ENCODE results near the gene GDPD4. TPM values are rescaled to one million over a fixed set of nuclear protein-coding genes. Genes with fewer than 3 reads are reported as not detected.

GDPD4 gene
- polyA plus RNA-seq, 1 experiment: not detected

DNA sequence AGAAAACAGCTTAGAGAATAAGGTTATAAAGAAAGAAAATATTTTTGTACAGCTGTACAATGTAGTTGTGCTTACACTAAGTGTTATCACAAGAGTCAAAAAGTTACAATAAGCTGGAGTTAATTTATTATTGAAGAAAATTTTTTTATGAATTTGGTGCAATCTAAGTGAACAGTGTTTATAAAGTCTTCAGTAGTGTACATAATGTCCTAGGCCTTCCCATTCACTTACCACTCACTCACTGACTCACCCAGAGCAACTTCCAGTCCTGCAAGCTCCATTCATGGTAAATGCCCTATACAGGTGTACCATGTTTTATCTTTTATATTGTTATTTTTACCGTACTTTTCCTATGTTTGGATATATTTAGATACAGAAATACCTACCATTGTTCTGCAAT is 34.7 kb downstream of the GDPD4 start:
- POLR2A ChIA-PET: no interaction called here
- no peak overlapping the region for H3K27ac ChIP-seq (ENCODE audit: low read depth, low read length)
- H3K27me3 ChIP-seq (ENCODE audit: control insufficient read depth, insufficient read depth, low read length): no peaks in the 10 kb centered on the region
- DNase-seq (ENCODE audit: low read depth, low spot score): no peak
- TF ChIP-seq, protein P1, sequence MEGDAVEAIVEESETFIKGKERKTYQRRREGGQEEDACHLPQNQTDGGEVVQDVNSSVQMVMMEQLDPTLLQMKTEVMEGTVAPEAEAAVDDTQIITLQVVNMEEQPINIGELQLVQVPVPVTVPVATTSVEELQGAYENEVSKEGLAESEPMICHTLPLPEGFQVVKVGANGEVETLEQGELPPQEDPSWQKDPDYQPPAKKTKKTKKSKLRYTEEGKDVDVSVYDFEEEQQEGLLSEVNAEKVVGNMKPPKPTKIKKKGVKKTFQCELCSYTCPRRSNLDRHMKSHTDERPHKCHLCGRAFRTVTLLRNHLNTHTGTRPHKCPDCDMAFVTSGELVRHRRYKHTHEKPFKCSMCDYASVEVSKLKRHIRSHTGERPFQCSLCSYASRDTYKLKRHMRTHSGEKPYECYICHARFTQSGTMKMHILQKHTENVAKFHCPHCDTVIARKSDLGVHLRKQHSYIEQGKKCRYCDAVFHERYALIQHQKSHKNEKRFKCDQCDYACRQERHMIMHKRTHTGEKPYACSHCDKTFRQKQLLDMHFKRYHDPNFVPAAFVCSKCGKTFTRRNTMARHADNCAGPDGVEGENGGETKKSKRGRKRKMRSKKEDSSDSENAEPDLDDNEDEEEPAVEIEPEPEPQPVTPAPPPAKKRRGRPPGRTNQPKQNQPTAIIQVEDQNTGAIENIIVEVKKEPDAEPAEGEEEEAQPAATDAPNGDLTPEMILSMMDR (IDR thresholded peaks at IDR 0.05; ENCODE audit: low read depth, low read length): no peak
- H3K4me3 ChIP-seq (ENCODE audit: low read depth, low read length): no peak overlapping the region
- CTCF ChIA-PET: interaction anchor here (1.3 kb wide), 1 partner anchor 282 kb away, joined by 3 read pairs; no protein-coding TSS in a partner anchor
- no peaks in the 10 kb centered on the region for H3K9me3 ChIP-seq (ENCODE audit: control insufficient read depth, insufficient read depth, low read length)

DNA sequence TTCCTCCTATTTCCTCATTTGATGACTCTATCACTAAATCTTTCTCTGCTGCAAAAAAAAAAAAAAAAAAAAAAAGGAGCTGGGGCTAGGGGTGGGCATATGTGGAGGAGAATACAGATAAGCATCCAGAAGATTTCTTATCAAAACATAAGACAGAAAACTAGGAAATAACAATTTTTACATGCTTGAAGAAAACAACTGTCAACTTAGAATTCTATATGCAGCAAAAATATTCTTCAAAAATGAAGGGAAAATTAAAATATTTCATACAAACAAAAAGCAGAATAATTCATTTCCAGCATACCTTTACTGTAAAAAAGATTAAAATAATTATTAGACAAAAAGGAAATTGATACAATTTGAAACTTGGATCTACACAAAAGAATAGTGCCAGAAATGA is 38.7 kb downstream of the GDPD4 start:
- ChIA-PET POLR2A (no interaction called here), CTCF (no interaction called here)
- no peak overlapping the region for H3K4me3 ChIP-seq (ENCODE audit: low read depth, low read length)
- H3K9me3 ChIP-seq (ENCODE audit: control insufficient read depth, insufficient read depth, low read length): no peaks in the 10 kb centered on the region
- H3K27me3 ChIP-seq (ENCODE audit: control insufficient read depth, insufficient read depth, low read length): no peaks in the 10 kb centered on the region
- TF ChIP-seq, protein P1 (IDR thresholded peaks at IDR 0.05; ENCODE audit: low read depth, low read length): no peak
- no peak for DNase-seq (ENCODE audit: low read depth, low spot score)
- no peak overlapping the region for H3K27ac ChIP-seq (ENCODE audit: low read depth, low read length)

DNA sequence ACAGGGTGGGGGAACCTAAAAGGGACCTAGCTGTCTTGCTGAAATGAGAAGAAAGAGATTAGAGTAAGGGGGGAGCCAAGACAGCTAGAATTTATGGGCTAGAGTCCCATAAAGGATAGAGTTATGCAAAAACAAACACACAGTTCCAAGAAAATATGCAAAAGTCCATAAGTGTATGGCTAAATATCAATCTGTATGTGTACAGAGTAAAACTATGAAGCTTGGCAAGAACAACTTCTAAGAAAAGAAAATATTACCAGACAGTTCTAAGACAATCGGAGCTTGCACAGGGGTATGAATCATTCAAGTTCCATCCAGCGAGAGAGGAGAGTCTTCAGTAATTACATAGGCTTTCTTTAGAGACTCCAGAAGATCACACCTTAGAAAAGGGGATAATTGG is 41.8 kb downstream of the GDPD4 start:
- CTCF ChIA-PET: interaction anchor here (0.5 kb wide), 1 partner anchor 239 kb away, joined by 5 read pairs; no protein-coding TSS in a partner anchor

DNA sequence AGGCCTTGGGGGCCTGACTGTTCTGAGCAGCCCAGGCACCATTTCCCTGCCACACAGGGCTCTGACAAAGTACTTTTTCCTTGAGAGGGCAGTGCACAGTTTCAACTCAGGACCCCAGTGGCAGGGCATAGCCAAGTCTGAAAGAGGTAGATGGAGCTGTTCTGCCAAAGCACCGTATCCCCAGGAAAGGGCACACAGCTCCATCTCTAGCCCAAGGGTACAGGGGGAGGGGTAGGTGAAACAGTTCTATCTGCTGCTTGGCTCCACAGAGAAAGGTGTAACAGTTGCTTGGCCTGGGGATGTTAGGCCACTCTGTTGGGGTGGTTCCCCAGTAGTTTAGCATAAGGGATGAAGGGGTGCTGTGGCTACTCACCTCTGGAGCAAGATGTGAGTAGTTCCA is 47.8 kb downstream of the GDPD4 start:
- CTCF ChIA-PET: interaction anchor here (0.5 kb wide), 1 partner anchor 10 kb away, joined by 3 read pairs; no protein-coding TSS in a partner anchor
- H3K4me3 ChIP-seq (ENCODE audit: low read depth, low read length): no peak overlapping the region
- TF ChIP-seq, protein P1 (IDR thresholded peaks at IDR 0.05; ENCODE audit: low read depth, low read length): no peak
- POLR2A ChIA-PET: no interaction called here
- peaks cover 3% of the 10 kb centered on the region for H3K9me3 ChIP-seq (ENCODE audit: control insufficient read depth, insufficient read depth, low read length)
- no peaks in the 10 kb centered on the region for H3K27me3 ChIP-seq (ENCODE audit: control insufficient read depth, insufficient read depth, low read length)
- H3K27ac ChIP-seq (ENCODE audit: low read depth, low read length): no peak overlapping the region
- DNase-seq (ENCODE audit: low read depth, low spot score): no peak

More for the DNA sequence above, 41.8 kb downstream of the GDPD4 start:
- TF ChIP-seq, protein P1 (IDR thresholded peaks at IDR 0.05; ENCODE audit: low read depth, low read length): no peak
- DNase-seq (ENCODE audit: low read depth, low spot score): no peak
- Histone ChIP-seq H3K27me3 (ENCODE audit: control insufficient read depth, insufficient read depth, low read length) (no peaks in the 10 kb centered on the region), H3K27ac (ENCODE audit: low read depth, low read length) (no peak overlapping the region), H3K9me3 (ENCODE audit: control insufficient read depth, insufficient read depth, low read length) (no peaks in the 10 kb centered on the region), H3K4me3 (ENCODE audit: low read depth, low read length) (no peak overlapping the region)
- POLR2A ChIA-PET: interaction anchor here (0.6 to 1.0 kb wide), 2 partner anchors 27 to 113 kb away, joined by 4 read pairs; no protein-coding TSS in a partner anchor

DNA sequence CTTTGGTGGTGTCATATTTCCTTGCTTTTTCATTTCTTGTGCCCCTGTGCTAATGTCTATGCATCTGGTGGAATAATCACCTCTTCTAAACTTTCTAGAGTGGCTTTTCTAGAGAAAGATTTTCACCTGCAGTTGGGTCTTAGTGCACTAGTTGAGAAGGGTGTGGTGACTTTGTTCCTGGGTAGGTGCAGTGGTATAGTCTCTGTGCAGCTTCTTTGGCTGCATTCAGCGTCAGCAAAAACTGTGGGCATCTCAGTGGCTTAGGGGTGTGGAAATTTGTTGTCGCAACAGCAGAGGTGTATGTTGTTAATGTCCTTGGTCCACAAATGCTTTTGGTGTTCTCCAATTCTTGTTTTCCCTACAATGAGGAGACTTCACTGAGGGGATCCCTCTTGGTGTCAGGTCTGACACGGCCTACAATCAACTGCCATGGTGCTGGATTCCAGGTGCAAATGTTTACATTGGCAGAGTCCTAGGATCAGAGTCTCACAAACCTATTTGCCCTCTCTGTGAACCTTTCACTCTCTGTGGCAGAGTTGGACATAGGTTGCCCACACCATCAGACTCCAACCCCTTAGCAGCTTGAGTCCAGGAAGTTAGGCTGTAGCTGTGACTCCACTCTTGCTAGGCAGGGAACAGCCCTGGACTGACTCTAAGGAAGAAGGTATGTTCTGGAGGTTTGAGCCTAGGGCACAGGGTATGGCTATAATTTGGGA is 48.8 kb downstream of the GDPD4 start:
- no peak overlapping the region for H3K4me3 ChIP-seq (ENCODE audit: low read depth, low read length)
- POLR2A ChIA-PET: no interaction called here
- H3K27ac ChIP-seq (ENCODE audit: low read depth, low read length): no peak overlapping the region
- TF ChIP-seq, protein P1 (IDR thresholded peaks at IDR 0.05; ENCODE audit: low read depth, low read length): no peak
- H3K27me3 ChIP-seq (ENCODE audit: control insufficient read depth, insufficient read depth, low read length): no peaks in the 10 kb centered on the region
- CTCF ChIA-PET: interaction anchor here (0.5 kb wide), 1 partner anchor 10 kb away, joined by 3 read pairs; no protein-coding TSS in a partner anchor
- DNase-seq (ENCODE audit: low read depth, low spot score): no peak
- H3K9me3 ChIP-seq (ENCODE audit: control insufficient read depth, insufficient read depth, low read length): peaks cover 3% of the 10 kb centered on the region

Data from AG04450 (cell line).